GM12892 (cell line): ENCODE measurements around the gene DUSP15.

ENCODE experiments used
- DNase-seq: peaks from one replicate; pipeline ENCODE4 v3.0.0; 2011; ENCODE audit not compliant: insufficient read length
- FAIRE-seq: peaks from 2 replicates; lab custom pipeline; 2011; peaks lifted over from hg19 to GRCh38; lab: Jason Lieb, UNC
- POLR2A ChIP-seq: IDR thresholded peaks from 2 replicates; pipeline ENCODE4 v1.6.1; 2011; ENCODE audit warnings: low read depth, low read length, control low read depth
- POLR2AphosphoS5 ChIP-seq: IDR thresholded peaks from 2 replicates; pipeline ENCODE4 v1.6.1; 2011; ENCODE audit warnings: low read depth, low read length, control low read depth
- TAF1 ChIP-seq: IDR thresholded peaks from 2 replicates; pipeline ENCODE4 v1.6.1; 2011; ENCODE audit warnings: low read depth, mild to moderate bottlenecking, control low read depth, low read length, borderline replicate concordance

Gene DUSP15

DNA sequence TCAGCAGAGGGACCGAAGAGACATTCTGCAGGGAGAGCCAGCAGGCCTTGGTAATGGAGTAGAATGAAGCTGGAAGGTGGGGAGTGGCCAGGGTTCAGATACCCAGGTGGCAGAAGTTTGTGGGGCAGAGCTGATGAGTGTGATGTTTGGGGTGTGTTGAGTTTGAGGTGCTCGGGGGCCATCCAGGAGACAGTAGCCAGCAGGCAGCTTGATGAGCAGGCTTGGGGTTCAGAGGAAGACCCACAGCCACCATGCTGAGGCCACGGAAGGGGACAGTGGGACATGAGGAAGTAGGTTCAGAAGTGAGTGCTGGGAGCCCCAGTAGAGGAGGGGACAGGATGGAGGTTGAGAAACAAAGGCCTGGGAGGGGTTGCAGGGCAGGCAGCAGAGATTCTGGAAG, 13.8 kb downstream of the DUSP15 start:
- FAIRE-seq (no peak), DNase-seq (no peak)
- TF ChIP-seq POLR2A = no peak

DNA sequence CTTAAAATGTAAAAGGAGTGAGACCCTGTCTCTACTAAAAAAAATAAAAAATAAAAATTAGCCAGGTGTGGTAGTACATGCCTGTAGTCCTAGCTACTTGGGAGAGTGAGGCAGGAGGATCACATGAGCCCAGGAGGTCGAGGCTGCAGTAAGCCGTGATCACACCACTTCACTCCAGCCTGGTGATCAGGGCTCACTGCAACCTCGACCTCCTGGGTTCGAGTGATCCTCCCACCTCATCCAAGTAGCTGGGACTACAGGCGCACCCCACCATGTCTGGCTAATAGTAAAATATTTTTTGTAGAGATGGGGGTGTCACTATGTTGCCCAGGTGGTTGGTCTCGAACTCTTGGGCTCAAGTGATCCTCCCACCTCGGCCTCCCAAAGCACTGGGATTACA, 16.8 kb downstream of the DUSP15 start:
- FAIRE-seq (no peak), DNase-seq (no peak)
- no peak for TF ChIP-seq TAF1
- TF ChIP-seq POLR2A = no peak
- TF ChIP-seq POLR2AphosphoS5 = no peak

DNA sequence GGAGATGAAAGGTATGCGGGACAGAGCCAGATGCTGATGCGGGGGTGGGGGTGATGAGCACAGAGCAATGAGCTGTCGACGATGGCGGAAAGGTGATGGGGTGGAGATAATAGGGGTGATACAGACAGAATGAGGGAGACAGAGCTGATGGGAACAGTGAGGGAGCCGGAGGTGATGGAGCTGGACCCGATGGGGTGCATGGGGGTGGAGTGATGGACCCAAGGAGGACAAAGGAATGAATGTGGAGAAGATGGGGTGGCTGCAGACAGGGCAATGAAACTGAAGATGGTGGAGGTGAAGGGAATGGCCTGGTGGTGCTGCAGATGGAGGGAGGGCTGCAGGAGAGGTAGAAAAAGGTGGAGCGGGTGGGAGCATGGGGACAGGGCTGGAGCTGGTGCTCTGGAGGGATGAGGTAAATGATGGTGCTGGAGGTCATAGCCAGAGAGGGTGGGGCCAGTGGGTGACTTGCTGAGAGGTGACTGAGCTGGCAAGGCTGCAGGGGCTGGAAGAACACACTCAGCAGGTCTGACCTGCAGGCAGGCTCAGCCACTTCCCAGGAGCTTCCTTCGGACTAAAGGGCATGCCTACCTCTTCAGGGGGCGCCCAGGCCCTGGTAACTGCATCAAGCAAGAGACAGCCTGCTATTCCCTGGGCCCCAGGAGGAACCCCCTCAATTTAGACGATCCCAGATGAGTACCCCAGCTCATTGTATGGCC, 18.9 kb downstream of the DUSP15 start:
- no peak for FAIRE-seq
- TF ChIP-seq POLR2A (no peak), POLR2AphosphoS5 (no peak), TAF1 (no peak)
- DNase-seq = no peak

DNA sequence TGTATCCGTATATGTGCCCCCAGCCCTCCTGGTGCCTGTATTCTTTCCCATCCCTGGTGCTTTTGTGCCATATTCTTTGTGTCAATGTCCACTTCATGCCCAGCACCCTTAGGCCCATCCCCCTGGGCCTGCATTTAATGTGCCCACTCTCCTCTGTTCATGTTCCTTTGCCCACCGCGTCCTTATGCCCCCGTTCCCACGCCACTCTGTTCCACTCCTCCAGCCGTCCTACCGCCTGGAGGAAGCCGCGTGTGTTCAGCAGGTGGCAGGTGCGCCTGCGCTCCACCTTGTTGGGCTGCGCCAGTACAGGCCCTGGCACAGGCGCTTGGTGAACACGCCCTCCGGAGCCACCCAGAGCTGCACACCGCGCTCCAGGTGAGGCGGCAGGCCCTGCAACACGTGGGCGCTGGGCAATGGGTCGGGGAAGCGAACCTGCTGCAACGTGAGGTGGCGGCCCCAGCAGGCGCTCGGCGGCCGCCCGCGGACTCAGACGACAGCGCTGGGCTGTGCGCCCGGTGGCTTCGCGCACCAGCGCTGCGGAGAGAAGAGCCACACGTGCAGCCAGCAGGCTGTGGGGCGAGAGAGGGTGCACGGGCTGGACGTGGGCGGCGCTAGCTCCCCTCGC, 20.9 kb downstream of the DUSP15 start:
- DNase-seq (no peak), FAIRE-seq (no peak)
- no peak for TF ChIP-seq POLR2AphosphoS5

DNA sequence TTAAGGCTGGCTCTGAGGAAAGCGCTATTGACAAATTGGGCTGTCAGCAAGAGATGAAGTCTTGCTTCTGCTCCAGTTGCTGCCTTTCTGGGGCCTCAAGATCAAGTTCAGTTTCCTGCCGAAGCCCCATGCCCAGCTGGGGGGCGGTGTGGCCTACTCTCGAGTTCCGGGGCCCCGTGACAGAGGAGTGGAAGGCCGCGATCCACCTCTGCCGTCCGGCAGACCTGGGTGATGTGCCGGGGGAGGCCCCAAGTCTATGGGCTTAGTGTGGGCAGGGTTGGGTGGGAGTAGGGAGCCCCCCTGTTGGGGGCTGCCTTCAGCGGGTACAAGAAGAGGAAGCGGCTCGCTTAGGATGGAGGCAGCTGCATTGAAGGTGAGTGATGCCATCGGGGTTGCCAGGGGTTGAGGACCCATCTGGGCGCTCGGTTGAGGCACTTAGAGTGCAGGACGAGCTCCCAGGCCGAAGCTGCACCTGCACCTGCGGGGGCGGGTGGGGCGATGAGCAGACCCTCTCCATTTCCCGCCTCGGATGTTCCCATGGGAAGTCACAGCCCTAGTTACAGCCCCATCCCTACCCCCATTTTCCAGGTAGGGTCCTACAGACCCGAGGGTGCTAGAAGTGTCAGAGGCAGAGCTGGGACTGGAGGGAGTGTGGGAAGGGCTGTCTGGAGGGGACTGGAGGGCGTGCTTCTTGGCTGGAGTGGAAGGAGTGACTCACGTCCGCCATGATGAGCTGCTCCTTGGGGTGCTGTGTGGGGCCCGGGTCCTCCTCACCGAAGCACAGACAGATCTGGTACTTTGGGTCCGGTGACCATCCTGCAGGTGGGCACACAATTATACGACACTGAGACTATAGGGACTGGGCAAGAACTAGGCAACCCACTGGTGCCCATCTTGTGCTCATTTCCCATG, 22.0 kb downstream of the DUSP15 start:
- FAIRE-seq = no peak
- no peak for DNase-seq

DNA sequence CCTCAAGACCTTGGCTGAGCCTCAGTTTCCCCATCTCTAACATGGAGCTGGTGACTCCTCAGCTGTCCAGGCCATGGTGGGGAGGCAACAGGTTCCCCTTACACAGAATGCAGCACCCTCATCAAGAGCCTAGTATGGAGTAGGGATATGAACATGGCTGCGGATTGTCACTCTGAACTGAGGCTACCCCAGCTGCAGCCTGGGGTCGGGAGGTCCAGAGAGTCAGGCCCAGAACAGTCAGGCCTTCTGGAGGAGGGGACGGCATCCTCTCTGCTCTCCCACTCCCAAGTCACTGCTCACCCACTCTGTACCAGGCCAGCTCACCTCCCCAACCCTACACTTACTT, 23.6 kb downstream of the DUSP15 start:
- TF ChIP-seq TAF1 = no peak
- no peak for TF ChIP-seq POLR2A
- no peak for TF ChIP-seq POLR2AphosphoS5
- FAIRE-seq (no peak), DNase-seq (no peak)

More for the DNA sequence above, 22.0 kb downstream of the DUSP15 start:
- TF ChIP-seq POLR2AphosphoS5 = no peak
- no peak for TF ChIP-seq POLR2A
- TF ChIP-seq TAF1 = no peak

DNA sequence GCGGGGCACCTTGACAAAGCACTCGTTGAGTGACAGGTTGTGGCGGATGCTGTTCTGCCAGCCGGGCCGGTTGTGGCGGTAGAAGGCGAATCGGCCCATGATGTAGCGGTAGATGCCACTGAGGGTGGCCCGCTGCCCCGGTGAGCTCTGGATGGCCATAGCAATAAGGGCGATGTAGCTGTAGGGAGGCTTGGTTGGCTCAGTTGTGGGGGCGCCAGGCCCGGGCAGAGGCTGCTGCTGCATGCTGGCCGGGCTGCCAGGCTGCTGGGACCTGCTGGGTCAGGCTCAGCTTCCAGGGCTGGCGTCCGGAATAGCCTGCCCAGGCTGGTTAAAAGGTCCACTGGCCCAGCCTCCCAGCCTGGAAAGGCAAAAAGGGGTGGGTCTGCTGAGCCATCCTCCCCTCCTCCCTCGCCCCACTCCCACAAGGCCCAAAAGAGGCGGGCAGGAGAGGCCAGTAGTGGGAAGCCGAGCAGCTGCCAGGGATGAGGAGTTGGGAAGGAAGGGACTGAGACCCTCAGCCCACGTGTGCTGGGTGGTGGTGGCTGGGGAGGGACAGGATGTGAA, 24.9 kb downstream of the DUSP15 start, which contains the start of gene FOXS1:
TSS of gene FOXS1 (minus strand) at position 305 of the 564 bp plus-strand sequence. CDS start at position 243, 62 bp downstream.
- TF ChIP-seq TAF1 (no peak), POLR2AphosphoS5 (no peak), POLR2A (no peak)
- DNase-seq (no peak), FAIRE-seq (no peak)

DNA sequence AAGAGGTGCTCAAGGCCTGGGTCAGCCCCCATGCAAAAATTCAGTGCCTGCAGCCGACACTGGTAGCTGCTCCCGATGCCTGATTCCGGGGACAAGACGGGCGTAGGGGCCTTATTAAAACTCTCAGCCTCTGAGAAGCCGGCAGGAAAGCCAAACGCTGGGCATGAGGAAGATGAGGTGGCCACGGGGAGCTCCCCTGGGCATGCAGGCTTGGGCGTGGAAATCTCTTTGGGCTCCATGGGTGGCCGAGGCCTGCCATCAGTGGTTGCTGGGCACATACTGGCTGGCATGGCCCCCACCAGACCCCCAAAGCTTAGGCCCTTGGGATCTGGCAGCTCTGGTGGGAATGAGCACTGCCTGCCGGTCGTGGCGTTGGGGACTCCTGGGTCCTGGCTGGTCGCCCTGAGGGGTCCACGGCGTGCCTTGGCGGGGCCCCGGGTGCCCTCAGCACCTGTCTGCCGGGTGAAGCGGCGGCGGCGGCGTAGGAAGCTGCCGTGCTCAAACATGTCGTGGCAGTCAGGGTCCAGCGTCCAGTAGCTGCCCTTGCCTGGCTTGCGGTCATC, 25.5 kb downstream of the DUSP15 start:
- FAIRE-seq = no peak
- no peak for DNase-seq
- no peak for TF ChIP-seq POLR2A
- no peak for TF ChIP-seq TAF1
- TF ChIP-seq POLR2AphosphoS5 = no peak

DNA sequence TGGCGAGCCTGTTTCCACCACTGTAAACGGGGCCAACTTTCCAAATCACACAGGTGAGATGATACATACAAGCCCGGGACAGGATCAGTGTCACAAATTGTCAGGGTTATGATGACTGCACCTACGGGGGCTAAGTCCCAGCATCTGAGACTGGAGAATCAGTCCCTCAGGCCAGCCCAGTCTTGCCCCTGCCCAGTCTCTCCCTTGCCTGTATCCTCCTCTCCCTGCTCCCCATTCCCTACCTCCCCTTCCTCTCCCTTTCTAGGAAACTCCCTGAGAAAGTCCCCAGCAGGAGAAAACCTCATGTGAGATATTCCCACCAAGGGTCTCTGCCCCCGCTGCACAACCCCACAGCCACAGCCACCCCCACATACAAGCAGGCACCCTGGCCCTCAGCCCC, 26.4 kb downstream of the DUSP15 start:
- FAIRE-seq (no peak), DNase-seq (no peak)
- TF ChIP-seq POLR2A (no peak), POLR2AphosphoS5 (no peak), TAF1 (no peak)

DNA sequence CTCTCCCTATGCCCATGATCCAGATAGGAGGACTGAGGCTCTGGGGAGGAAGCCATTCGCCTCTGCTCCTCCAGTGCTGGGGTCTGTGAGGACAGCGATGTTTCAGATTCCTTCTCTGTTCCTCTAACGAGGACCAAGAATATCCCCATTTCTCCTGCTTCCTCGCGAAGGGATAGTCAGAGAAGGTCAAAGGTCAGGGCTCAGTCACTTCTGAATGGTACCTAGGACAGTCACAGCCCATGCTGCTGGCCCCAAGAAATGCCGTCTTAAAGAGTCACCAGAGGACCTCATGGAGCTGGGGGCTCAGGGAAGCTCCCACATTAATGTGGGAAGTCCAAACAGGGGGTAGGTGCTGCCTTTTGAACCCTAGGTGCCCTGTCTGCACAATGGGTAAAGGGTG, 27.0 kb downstream of the DUSP15 start:
- no peak for TF ChIP-seq POLR2AphosphoS5
- TF ChIP-seq TAF1 = no peak
- no peak for TF ChIP-seq POLR2A
- DNase-seq = no peak
- FAIRE-seq = no peak

DNA sequence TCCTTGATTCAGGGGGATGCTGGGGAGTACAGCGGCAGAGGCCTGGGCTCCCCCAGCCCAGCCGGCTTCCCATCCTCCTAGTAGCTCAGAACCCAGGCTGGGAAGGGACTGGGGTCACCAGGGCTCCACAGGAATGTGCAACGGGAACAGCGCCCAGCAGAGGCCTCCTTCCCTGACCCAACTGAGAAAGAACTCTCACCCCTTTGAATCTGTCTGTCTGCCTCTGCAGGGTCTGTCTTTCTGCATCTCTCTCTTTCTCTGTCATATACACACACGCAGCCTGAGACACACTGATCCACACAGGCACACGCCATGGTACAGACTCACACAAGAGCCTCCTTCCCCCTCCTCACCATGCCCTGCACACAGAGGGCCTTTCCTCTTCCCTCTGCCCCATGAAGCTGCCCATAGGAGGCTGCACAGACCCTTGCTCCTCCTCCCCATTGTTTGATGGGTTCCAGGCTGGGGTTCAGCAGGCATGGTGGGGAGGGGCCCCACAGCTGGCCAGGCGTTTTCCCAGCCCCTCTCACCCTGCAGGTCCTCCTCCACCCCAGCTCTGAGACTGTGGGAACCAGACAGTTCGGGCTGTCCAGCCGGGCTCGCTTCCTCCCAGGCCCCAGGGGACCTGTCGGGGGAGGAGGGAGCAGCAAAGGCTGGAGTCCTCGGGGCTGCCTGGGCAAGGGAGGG, 27.7 kb downstream of the DUSP15 start:
- no peak for TF ChIP-seq POLR2A
- TF ChIP-seq POLR2AphosphoS5 = no peak
- TF ChIP-seq TAF1 = no peak
- DNase-seq (no peak), FAIRE-seq (no peak)
